Measurements from ENCODE around the gene ZNF324.

DNA sequence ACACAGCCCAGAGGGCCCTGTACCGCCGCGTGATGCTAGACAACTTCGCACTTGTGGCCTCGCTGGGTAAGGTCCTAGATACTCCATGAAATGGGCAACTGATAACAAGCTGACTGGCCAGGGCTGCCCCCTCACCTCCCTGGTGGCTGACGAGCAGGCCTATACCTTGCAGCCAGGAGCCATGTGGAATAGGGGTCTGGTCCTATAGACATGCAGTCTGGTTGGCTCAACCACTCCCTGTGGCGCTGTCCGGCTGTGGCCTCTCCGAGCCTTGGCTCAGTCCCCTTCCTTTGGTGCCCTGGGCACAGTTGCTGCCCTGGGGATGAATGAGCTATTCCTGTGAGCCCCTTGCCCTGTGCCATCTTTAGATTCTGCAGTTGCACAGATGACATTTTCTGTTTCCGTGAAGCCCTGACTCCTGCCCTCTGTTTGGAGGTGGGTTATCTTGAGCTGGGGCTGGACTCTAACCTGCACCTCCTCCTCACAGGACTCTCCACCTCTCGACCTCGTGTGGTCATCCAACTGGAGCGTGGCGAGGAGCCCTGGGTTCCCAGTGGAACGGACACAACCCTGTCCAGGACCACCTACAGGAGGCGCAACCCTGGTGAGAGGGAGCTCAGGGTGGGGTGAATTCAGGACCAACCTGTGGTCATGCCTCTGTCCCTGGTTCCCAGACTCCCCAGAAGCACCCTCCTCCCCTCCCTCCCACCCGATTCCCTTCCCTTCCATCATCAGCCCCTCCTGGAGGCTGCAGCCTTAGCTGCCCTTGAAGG lies 2.5 kb downstream of the ZNF324 start:
- TF ChIP-seq, protein P1, sequence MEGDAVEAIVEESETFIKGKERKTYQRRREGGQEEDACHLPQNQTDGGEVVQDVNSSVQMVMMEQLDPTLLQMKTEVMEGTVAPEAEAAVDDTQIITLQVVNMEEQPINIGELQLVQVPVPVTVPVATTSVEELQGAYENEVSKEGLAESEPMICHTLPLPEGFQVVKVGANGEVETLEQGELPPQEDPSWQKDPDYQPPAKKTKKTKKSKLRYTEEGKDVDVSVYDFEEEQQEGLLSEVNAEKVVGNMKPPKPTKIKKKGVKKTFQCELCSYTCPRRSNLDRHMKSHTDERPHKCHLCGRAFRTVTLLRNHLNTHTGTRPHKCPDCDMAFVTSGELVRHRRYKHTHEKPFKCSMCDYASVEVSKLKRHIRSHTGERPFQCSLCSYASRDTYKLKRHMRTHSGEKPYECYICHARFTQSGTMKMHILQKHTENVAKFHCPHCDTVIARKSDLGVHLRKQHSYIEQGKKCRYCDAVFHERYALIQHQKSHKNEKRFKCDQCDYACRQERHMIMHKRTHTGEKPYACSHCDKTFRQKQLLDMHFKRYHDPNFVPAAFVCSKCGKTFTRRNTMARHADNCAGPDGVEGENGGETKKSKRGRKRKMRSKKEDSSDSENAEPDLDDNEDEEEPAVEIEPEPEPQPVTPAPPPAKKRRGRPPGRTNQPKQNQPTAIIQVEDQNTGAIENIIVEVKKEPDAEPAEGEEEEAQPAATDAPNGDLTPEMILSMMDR (IDR thresholded peaks at IDR 0.05; ENCODE audit: low read length): no peak
- TF ChIP-seq EZH2 (IDR thresholded peaks at IDR 0.05; ENCODE audit: borderline replicate concordance, low read length): no peak

Data from OCI-LY1 (cell line).